NCI-H2107 treated with DMSO at 0.1 percent for 48 hours (cell line): ENCODE measurements around the gene ADSS1.

Experiments used
- DNase-seq: peaks from one replicate; lab custom pipeline; 2025; ENCODE audit not compliant: unreplicated experiment; lab: John Stamatoyannopoulos, UW

The ADSS1 gene

GRCh38 chr14:104732931-104733681, 9.1 kb downstream of the ADSS1 start:
- DNase-seq, result no peak

GRCh38 chr14:104734051-104734587, 10.1 kb downstream of the ADSS1 start:
- DNase-seq, result no peak

GRCh38 chr14:104734601-104734990, 10.6 kb downstream of the ADSS1 start:
- DNase-seq, result no peak

DNA sequence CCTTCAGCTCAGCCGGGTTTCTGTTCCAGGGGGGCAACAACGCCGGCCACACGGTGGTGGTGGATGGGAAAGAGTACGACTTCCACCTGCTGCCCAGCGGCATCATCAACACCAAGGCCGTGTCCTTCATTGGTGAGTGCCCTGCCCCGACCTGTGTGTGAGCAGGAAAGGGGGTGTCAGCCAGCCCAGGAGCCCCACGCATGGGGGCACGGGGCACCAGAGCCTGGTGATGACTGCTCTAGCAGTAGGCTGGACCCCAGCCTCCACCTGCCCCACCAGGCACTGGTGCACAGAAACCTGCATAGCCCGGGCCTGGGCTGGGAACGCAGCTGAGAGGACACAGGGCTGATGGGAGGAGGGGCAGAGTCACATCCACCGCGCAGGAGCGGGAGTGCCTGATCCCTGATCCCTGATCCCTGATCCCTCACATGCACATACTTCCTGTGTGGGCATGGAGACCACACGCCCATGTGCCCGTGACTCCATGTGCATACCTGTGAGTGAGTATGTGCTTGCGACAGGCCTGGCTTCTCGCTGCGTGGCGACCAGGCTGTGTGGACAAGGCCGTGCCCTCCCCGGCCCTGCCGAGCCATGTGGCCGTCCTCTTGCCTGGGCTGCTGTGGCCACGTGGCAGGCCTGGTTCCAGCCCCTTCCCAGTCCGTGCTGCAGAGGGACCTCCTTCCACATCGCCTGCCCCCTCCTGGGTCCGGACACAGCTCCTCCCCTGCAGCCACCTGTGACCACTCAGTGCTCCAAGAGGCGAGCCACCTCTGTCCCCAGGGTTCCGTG, 11.2 kb downstream of the ADSS1 start:
- DNase-seq, result no peak

- no peak for DNase-seq
Measured at GRCh38 chr14:104735830-104736642, 12.0 kb downstream of the ADSS1 start.

GRCh38 chr14:104738375-104739019, 14.5 kb downstream of the ADSS1 start:
- DNase-seq, result no peak

DNA sequence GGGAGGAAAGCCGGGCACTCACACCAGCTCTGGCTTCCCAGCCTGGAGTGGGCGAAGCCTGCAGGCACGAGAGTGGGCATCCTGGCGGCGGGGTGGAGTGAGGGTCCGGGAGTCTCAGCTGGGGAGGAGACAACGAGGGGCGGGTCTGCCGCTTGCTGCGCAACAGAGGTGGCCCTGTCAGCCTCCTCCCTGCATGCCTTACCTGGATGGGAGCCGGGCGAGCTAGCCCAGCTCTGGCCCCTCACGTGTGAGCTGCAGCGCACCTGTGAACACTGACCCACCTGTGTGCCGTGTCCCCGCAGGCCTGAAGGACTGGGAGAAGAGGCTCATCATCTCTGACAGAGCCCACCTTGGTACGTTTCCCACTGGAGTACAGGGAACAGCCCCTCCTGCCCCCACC, 15.0 kb downstream of the ADSS1 start:
- no peak for DNase-seq

DNA sequence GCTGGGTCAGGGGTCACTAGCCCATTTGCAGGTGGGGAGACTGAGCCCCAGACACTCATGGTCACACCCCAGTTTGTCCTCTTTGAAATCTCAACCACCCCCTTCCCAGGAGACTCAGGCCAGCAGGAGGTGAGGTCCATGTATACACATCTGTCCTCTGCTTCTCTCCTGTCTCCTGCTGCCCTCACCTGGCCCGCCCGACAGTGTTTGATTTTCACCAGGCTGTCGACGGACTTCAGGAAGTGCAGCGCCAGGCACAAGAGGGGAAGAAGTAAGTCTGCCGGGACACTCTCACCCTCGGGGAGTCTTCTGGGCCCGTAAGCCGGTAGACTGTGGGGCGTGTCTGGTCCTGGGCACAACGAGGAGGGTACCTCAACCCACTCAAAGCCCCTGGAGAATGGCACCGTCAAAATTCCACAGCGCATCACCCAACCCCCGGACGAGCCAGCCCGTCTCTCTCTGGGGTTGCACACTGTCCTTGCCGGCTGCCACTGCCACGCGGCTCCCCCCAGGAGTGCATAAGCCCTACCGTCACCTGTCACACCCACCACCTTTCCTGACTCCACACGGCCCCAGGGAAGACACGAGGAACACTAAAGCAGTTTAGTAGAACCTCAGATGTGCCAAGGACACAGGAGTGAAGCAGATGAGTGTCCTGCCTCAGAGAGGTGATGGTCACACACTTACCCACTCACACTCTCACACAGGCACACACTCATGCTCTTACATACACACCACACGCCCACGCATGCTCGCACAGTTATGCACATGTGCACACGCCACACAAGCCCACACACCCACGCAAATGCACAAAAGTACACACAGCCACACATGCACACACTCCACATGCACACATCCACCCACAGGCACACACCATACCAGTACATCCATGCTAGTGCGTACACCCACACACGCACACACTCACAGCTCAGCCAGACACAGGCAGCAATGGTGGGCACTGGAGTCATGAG, 15.8 kb downstream of the ADSS1 start:
- DNase-seq, result no peak

GRCh38 chr14:104741108-104741802, 17.2 kb downstream of the ADSS1 start:
- DNase-seq, result no peak

DNA sequence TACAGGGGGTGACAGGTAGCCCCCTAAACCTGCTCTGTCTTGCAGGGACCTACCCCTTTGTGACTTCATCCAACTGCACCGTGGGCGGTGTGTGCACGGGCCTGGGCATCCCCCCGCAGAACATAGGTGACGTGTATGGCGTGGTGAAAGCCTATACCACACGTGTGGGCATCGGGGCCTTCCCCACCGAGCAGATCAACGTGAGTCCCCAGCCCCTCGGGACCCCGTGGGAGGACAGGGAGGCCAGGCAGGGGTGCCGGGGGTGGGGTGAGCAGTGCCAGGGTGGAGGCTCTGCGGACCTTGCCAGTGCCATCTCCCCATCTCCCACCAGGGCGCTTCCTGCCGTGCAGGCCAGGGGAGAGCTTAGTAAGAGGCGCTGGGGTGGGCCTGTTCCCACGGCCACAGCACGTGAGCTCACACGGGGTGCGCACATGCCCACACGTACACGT, 17.8 kb downstream of the ADSS1 start:
- no peak for DNase-seq

GRCh38 chr14:104742586-104743455, 18.8 kb downstream of the ADSS1 start:
- no peak for DNase-seq

DNA sequence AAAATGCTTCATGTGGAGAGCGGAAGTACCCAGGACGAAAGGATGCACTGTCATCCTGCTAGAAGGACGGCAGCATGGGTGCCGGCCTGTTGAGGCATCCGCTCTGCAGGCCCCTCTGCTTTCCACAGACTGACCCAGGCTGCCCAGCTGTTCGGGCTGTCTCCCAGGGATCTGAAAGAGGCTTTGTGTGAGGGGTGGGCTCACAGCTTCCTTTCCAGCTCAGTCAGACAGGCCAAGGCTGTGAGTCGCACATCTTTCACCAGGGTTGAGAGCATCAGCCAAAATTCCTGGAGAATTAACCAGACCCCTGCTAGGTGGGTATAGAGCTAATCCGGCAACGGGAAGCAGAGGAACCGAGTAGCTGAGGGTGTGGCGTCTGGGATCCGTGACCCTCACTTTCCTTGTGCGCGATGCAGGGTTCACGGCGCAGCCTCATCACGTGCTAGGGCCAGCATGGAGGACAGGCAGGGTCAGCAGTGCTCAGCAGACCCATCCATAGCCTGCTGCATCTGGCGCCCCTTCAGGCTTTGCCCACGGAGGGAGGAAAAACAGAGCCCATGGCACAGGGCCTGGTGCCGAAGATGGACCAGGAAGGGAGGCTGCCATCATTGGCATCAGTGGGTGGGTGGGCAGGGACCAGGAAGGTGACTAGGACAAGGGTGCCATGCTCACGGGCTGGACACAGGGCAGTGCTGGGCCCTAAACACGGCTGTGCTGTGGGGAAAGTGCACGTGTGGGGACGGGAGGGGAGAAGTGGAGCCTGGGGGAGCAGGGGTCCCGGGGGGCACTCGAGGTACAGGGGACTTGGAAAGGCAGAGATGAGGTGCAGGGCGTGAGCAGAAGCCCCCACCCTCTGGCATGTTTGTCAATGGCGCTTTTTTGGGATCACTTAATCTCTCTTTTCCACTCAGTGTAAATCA, 19.7 kb downstream of the ADSS1 start:
- DNase-seq, result no peak

- DNase-seq, result no peak
Measured at GRCh38 chr14:104744484-104744883, 20.5 kb downstream of the ADSS1 start.

GRCh38 chr14:104745431-104745830, 21.4 kb downstream of the ADSS1 start:
- no peak for DNase-seq

- no peak for DNase-seq
Measured at GRCh38 chr14:104746071-104746545, 22.1 kb downstream of the ADSS1 start.

GRCh38 chr14:104746934-104747481, 23.0 kb downstream of the ADSS1 start:
- no peak for DNase-seq

DNA sequence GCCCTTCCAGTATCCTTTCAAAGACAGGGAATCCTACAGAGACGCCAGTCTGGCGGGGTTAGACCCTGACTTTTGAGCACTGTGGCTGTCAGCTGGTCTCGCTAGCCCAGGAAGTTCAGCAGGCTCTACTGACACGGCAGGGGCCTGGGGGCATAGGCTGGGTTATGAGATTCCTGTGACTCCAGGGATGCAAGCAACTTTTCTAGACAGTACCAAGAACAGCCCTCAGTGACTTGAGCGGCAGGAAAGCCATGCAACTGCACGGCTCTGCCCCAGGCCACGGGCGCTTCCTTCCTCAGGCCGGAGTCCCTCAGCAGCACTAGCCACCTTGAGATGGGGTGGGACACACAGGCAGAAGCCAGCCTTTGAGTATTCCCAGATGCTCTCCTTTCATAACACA, 23.8 kb downstream of the ADSS1 start:
- DNase-seq, result no peak
